ENCODE data around the gene PROZ. TPM values are rescaled to one million over a fixed set of nuclear protein-coding genes. Genes with fewer than 3 reads are reported as not detected.

Gene PROZ
- total and polyA plus RNA-seq, 9 of the 15 experiments (the other 6 are each of a cell fraction or from before 2014, with no cell fraction given), result not detected

- TF ChIP-seq NCOA6 (IDR thresholded peaks at IDR 0.05) (no peak), THAP7 (CRISPR knock-in tag; IDR thresholded peaks at IDR 0.05) (no peak), USF2 (CRISPR knock-in tag; IDR thresholded peaks at IDR 0.05) (no peak; the same call in 1 of the 2 replicates), ZNF253 (CRISPR knock-in tag; conservative IDR thresholded peaks at IDR 0.05) (no peak), DLX4 (CRISPR knock-in tag; IDR thresholded peaks at IDR 0.05) (no peak), ARHGAP35 (IDR thresholded peaks at IDR 0.05; ENCODE audit: partially characterized antibody) (no peak), ZNF696 (CRISPR knock-in tag; conservative IDR thresholded peaks at IDR 0.05) (no peak), MITF (IDR thresholded peaks at IDR 0.05) (no peak), ZBTB17 (CRISPR knock-in tag; IDR thresholded peaks at IDR 0.05) (0 out of 2 replicates have a peak, but pooled peaks have one; percentile 3), SMARCC2 (IDR thresholded peaks at IDR 0.05; ENCODE audit: low read depth) (no peak), ZNF263 (CRISPR knock-in tag; IDR thresholded peaks at IDR 0.05; ENCODE audit: borderline replicate concordance) (peak; percentile 22; the same call in 1 of the 2 replicates), ZFP91 (CRISPR knock-in tag; IDR thresholded peaks at IDR 0.05) (no peak), ZNF511 (CRISPR knock-in tag; IDR thresholded peaks at IDR 0.05) (0 out of 2 replicates have a peak, but pooled peaks have one; percentile 3), ZNF707 (CRISPR knock-in tag; conservative IDR thresholded peaks at IDR 0.05) (no peak), CGGBP1 (CRISPR knock-in tag; IDR thresholded peaks at IDR 0.05) (no peak), ZNF785 (CRISPR knock-in tag; IDR thresholded peaks at IDR 0.05) (no peak), ZBTB34 (CRISPR knock-in tag; IDR thresholded peaks at IDR 0.05) (no peak), ZFP30 (CRISPR knock-in tag; IDR thresholded peaks at IDR 0.05; ENCODE audit: borderline replicate concordance) (no peak), POLR2A (conservative IDR thresholded peaks at IDR 0.05) (peak; percentile 88), ELF2 (CRISPR knock-in tag; IDR thresholded peaks at IDR 0.05) (no peak)
Measured at GRCh38 chr13:113208421-113209335, 50.2 kb downstream of the PROZ start, which contains the start of gene PCID2 (continued).

Data from K562 (cell line).